Measurements from ENCODE around the gene LRRC55. TPM values are rescaled to one million over a fixed set of nuclear protein-coding genes. Genes with fewer than 3 reads are reported as not detected.

LRRC55 gene
- total RNA-seq, 1 experiment from 2014 or later, result not detected

GRCh38 chr11:57156928-57157327 lies 24.8 kb upstream of the LRRC55 start:
- ATAC-seq, result no peak
- Histone ChIP-seq H2AFZ (ENCODE audit: low read depth, low read length, poor library complexity, severe bottlenecking) (no peak overlapping the region), H3K4me3 (replicated peaks in 1 of 2; ENCODE audit: low read depth in 1 of 2, low read length in 2 of 2) (no peak overlapping the region), H4K20me1 (ENCODE audit: insufficient read depth) (no peaks in the 10 kb centered on the region), H3K4me2 (ENCODE audit: low read length) (no peak overlapping the region), H3K9ac (ENCODE audit: low read length) (no peak overlapping the region), H3K36me3 (ENCODE audit: control insufficient read depth in 1 of 2, insufficient read depth in 2 of 2, low read length in 2 of 2) (no peaks in the 10 kb centered on the region), H3K9me3 (ENCODE audit: control insufficient read depth in 1 of 2, insufficient read depth in 1 of 2, low read depth in 1 of 2, low read length in 2 of 2) (no peaks in the 10 kb centered on the region), H3K27ac (ENCODE audit: low read depth, low read length) (no peak overlapping the region), H3K79me2 (ENCODE audit: insufficient read depth, low read length) (no peaks in the 10 kb centered on the region), H3K9me2 (ENCODE audit: insufficient read depth) (no peaks in the 10 kb centered on the region), H3K27me3 (ENCODE audit: insufficient read depth, low read length) (peaks cover 40% of the 10 kb centered on the region), H3K4me1 (ENCODE audit: control insufficient read depth in 1 of 2, insufficient read depth in 2 of 2, low read length in 2 of 2) (no peaks in the 10 kb centered on the region)
- ChIA-PET POLR2A (no interaction called here), CTCF (interaction anchor here (1.0 kb wide), 1 partner anchor 92 kb away, joined by 3 read pairs; no protein-coding TSS in a partner anchor), RAD21 (ENCODE audit: low non-redundant PET in 1 of 2, low total read pairs in 2 of 2, uncharacterized antibody in 2 of 2, unreplicated experiment in 2 of 2) (no interaction called here)
- DNase-seq (ENCODE audit: low read depth, low spot score), result no peak
- intact Hi-C loops (cut with micrococcal nuclease), result no loop called here
- TF ChIP-seq FOSL1 (IDR thresholded peaks at IDR 0.05; ENCODE audit: low read depth) (no peak), EZH2phosphoT487 (IDR thresholded peaks at IDR 0.05; ENCODE audit: borderline replicate concordance) (no peak), REST (IDR thresholded peaks at IDR 0.05; ENCODE audit: low read depth) (no peak), ZBTB33 (IDR thresholded peaks at IDR 0.05; ENCODE audit: extremely low read depth, insufficient replicate concordance, low read length) (no peak), CTCF (IDR thresholded peaks at IDR 0.05 in 2 of 3, conservative IDR thresholded peaks at IDR 0.05 in 1 of 3; ENCODE audit: borderline replicate concordance in 1 of 3, insufficient read depth in 1 of 3, low read depth in 2 of 3, low read length in 2 of 3) (no peak), EGR1 (IDR thresholded peaks at IDR 0.05; ENCODE audit: low read depth) (no peak), RAD21 (IDR thresholded peaks at IDR 0.05; ENCODE audit: low read depth) (no peak), ELF1 (IDR thresholded peaks at IDR 0.05; ENCODE audit: borderline replicate concordance, low read depth) (no peak), JUND (IDR thresholded peaks at IDR 0.05) (no peak), CBX3 (IDR thresholded peaks at IDR 0.05; ENCODE audit: low read depth) (no peak), ATF3 (IDR thresholded peaks at IDR 0.05) (no peak), ZNF274 (IDR thresholded peaks at IDR 0.05; ENCODE audit: low read depth, low read length) (no peak), POLR2AphosphoS5 (IDR thresholded peaks at IDR 0.05; ENCODE audit: low read depth, low read length) (no peak), EZH2 (IDR thresholded peaks at IDR 0.05) (no peak), YY1 (IDR thresholded peaks at IDR 0.05; ENCODE audit: extremely low read depth, insufficient replicate concordance, low read depth, low read length) (no peak), SIN3A (IDR thresholded peaks at IDR 0.05; ENCODE audit: low read depth) (no peak)
- BruUV-seq (replicated peaks), result no TSS peak
